ENCODE data around the gene GJE1. TPM values are rescaled to one million over a fixed set of nuclear protein-coding genes. Genes with fewer than 3 reads are reported as not detected.
"Not testable (repeated sequence)": the region's sequence is repeated elsewhere in the genome, so short reads cannot be mapped to it uniquely, and the experiment has no call there.

GJE1 gene
- total RNA-seq (2014; rRNA removed; shearing (Covaris generic)) = not detected in 2 replicates

GRCh38 chr6:142132625-142133024 lies at the start of gene GJE1:
Gene GJE1, plus strand, starts transcription at chr6:142132925. Its CDS starts 234 bp downstream, at chr6:142133159.
- in situ Hi-C loops (cut with HindIII; ENCODE audit: low sequenced_read_pairs) = no loop called here
- no peak for DNase-seq (ENCODE audit: low spot score)

- in situ Hi-C loops (cut with HindIII; ENCODE audit: low sequenced_read_pairs) = no loop called here
- DNase-seq (ENCODE audit: low spot score) = no peak
Measured at GRCh38 chr6:142087950-142088857, 44.5 kb upstream of the GJE1 start.

- no peak for DNase-seq (ENCODE audit: low spot score)
- in situ Hi-C loops (cut with HindIII; ENCODE audit: low sequenced_read_pairs) = no loop called here
Measured at GRCh38 chr6:142088858-142089216, 43.9 kb upstream of the GJE1 start.

GRCh38 chr6:142104820-142105219 lies 27.9 kb upstream of the GJE1 start:
- DNase-seq (ENCODE audit: low spot score); in situ Hi-C loops (cut with HindIII; ENCODE audit: low sequenced_read_pairs): not testable (repeated sequence)

GRCh38 chr6:142110820-142111219 lies 21.9 kb upstream of the GJE1 start:
- in situ Hi-C loops (cut with HindIII; ENCODE audit: low sequenced_read_pairs) = not testable (repeated sequence)

GRCh38 chr6:142112451-142113061 lies 20.2 kb upstream of the GJE1 start:
- peak; percentile 53 for DNase-seq (ENCODE audit: low spot score)
- in situ Hi-C loops (cut with HindIII; ENCODE audit: low sequenced_read_pairs) = no loop called here

More at GRCh38 chr6:142110820-142111219, 21.9 kb upstream of the GJE1 start:
- not testable (repeated sequence) for DNase-seq (ENCODE audit: low spot score)

- DNase-seq (ENCODE audit: low spot score) = no peak
- in situ Hi-C loops (cut with HindIII; ENCODE audit: low sequenced_read_pairs) = no loop called here
Measured at GRCh38 chr6:142117366-142117765, 15.4 kb upstream of the GJE1 start.

GRCh38 chr6:142118328-142118727 lies 14.4 kb upstream of the GJE1 start:
- no peak for DNase-seq (ENCODE audit: low spot score)
- in situ Hi-C loops (cut with HindIII; ENCODE audit: low sequenced_read_pairs) = no loop called here

- in situ Hi-C loops (cut with HindIII; ENCODE audit: low sequenced_read_pairs) = no loop called here
- no peak for DNase-seq (ENCODE audit: low spot score)
Measured at GRCh38 chr6:142118925-142119324, 13.8 kb upstream of the GJE1 start.

GRCh38 chr6:142121342-142121741 lies 11.4 kb upstream of the GJE1 start:
- DNase-seq (ENCODE audit: low spot score) = no peak
- in situ Hi-C loops (cut with HindIII; ENCODE audit: low sequenced_read_pairs) = no loop called here

GRCh38 chr6:142130814-142131213 lies 1.9 kb upstream of the GJE1 start:
- no peak for DNase-seq (ENCODE audit: low spot score)
- in situ Hi-C loops (cut with HindIII; ENCODE audit: low sequenced_read_pairs) = no loop called here

- no peak for DNase-seq (ENCODE audit: low spot score)
- in situ Hi-C loops (cut with HindIII; ENCODE audit: low sequenced_read_pairs) = no loop called here
Measured at GRCh38 chr6:142138876-142139275, 6.2 kb downstream of the GJE1 start.

GRCh38 chr6:142141531-142141930 lies 8.8 kb downstream of the GJE1 start:
- in situ Hi-C loops (cut with HindIII; ENCODE audit: low sequenced_read_pairs); DNase-seq (ENCODE audit: low spot score): not testable (repeated sequence)

- in situ Hi-C loops (cut with HindIII; ENCODE audit: low sequenced_read_pairs) = no loop called here
- DNase-seq (ENCODE audit: low spot score) = peak; percentile 98
Measured at GRCh38 chr6:142146828-142147662, 14.3 kb downstream of the GJE1 start, which contains the start of the genes NMBR and VTA1. Gene NMBR, minus strand, starts transcription at chr6:142147122. Its CDS starts 58,464 bp downstream, at chr6:142088658. Gene VTA1, plus strand, starts transcription at chr6:142147263. Its CDS starts 25 bp downstream, at chr6:142147288.

- no peak for DNase-seq (ENCODE audit: low spot score)
- in situ Hi-C loops (cut with HindIII; ENCODE audit: low sequenced_read_pairs) = no loop called here
Measured at GRCh38 chr6:142152746-142153145, 20.0 kb downstream of the GJE1 start.

- DNase-seq (ENCODE audit: low spot score) = no peak
- in situ Hi-C loops (cut with HindIII; ENCODE audit: low sequenced_read_pairs) = no loop called here
Measured at GRCh38 chr6:142153196-142153595, 20.5 kb downstream of the GJE1 start.

- in situ Hi-C loops (cut with HindIII; ENCODE audit: low sequenced_read_pairs) = no loop called here
- no peak for DNase-seq (ENCODE audit: low spot score)
Measured at GRCh38 chr6:142154336-142154735, 21.6 kb downstream of the GJE1 start.

GRCh38 chr6:142155091-142155490 lies 22.4 kb downstream of the GJE1 start:
- in situ Hi-C loops (cut with HindIII; ENCODE audit: low sequenced_read_pairs) = no loop called here
- no peak for DNase-seq (ENCODE audit: low spot score)

Data from G401 (cell line).